Adipose tissue (tissue), 3 donors: ENCODE data around the gene DYNLT1. TPM values are rescaled to one million over a fixed set of nuclear protein-coding genes. Genes with fewer than 3 reads are reported as not detected.
A peak's percentile ranks its signal among the peaks of the same experiment; 100 is the strongest.
"Not testable (repeated sequence)": the region's sequence is repeated elsewhere in the genome, so short reads cannot be mapped to it uniquely, and the experiment has no call there.

Source experiments
- H3K27ac ChIP-seq: one replicate; pipeline ENCODE4 v1.5.1; 2013; ENCODE audit warnings: low read depth, low read length
- WGBS, 3 donors: extraction: QIAGEN DNeasy Blood & Tissue Kit; methylation state at CpG; one replicate each; pipeline ENCODE4 v1.1.7; 2013; 5-methylcytosine and 5-hydroxymethylcytosine counted together
- polyA plus RNA-seq, 3 donors: library from polyadenylated mRNA; stranded (reverse); fragments of 200-250 nt; gene quantifications; one replicate each; pipeline ENCODE4 v1.2.3, GENCODE V29; 2013
- donor health status: healthy with polysubstance abuse.
- donor health status: Bipolar disorder and iron deficiency.
- donor health status: healthy.

The DYNLT1 gene
- polyA plus RNA-seq, 3 donors: 66.3 to 155 (median 120) TPM

DNA sequence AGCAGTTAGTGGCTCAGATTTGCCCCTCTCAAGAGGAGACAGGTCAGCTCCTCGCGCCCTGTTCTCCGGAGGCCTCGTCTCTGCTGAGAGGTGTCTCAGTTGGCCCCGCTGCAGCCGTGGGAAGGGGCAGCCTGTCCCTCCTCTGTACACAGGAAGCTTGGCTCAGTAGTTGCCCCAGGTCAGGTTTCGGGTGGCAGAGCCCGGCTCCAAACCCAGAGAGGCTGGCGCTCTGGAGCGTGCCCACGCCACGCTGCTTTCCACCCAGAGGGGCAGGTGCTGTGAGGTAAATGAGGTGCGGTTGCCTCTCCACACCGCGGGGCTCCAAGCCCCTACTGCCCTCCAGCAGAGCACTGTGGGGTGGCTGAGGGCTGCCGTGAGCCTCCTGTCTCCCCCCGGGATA is 16.0 kb downstream of the DYNLT1 start:
- no peak overlapping the region for H3K27ac ChIP-seq

GRCh38 chr6:158627940-158628211 is 16.7 kb downstream of the DYNLT1 start:
- WGBS, 3 donors: 73 to 87% (median 83%) methylated on average over 9 of the region's 9 CpGs
- H3K27ac ChIP-seq: no peak overlapping the region

More for the DNA sequence above, 16.0 kb downstream of the DYNLT1 start:
- 69 to 93% (median 91%) methylated on average over 17 of the region's 17 CpGs for WGBS, 3 donors

- H3K27ac ChIP-seq: no peak overlapping the region
- 87 to 96% (median 96%) methylated on average over 20 of the region's 20 CpGs for WGBS, 3 donors
Measured at GRCh38 chr6:158627168-158627939, 17.2 kb downstream of the DYNLT1 start.

DNA sequence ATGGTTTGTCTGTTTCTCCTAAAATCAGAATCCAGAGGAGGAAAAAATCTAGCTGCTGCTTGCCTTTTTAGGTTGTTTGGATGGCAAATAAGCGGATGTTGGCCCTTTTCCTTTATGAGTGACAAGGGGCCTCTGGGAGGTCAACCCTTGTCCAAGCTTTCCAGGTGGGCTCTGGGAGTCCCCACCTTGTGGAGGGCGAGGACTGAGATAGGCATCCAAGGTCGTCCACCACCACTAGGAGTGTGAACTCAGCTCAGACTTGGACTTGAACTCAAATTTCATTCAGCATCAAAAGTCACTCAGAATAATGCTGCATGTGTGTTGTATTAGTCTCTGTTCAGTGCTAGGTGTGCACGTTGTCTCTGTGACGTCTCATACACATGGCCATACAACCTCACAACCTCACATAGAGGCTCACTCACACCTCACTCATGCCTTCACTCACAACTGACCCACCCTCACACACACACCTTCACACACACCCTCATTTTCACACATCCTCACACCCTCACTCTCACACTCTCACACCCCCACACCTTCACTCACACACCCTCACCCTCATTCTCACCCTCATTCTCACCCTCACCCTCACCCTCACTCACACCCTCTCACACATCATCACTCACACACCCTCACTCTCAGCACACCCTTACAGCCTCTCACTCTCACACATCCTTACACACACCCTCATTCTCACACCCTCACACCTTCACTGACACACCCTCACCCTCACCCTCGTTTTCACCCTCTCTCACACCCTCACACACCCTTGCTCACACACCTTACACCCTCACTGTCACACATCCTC is 18.0 kb downstream of the DYNLT1 start:
- WGBS, 3 donors: 76 to 89% (median 80%) methylated on average over 6 of the region's 6 CpGs

DNA sequence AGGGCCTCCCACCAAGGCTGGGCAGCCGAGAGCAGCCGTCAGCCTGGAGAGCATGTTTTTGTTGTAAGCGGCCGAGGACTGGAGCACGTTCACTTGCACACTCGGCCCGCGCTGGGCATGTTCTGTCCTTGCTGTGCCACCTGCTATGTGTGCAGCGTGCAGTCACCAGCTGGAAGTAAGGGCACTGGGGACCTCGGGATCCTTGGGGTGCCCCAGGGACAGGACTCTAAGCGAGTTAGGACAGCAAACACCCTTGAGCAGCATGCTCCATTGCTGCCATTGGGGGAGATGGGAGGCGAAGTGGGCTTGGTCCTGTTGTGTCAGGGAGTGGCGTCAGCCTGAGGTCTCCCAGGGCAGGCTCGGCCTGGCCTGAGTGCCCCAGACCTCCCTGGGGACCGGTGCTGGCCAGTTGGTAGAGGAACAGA is 18.6 kb downstream of the DYNLT1 start:
- WGBS, 3 donors: 84 to 94% (median 89%) methylated on average over 15 of the region's 15 CpGs
- no peak overlapping the region for H3K27ac ChIP-seq

More for the DNA sequence above, 18.0 kb downstream of the DYNLT1 start:
- H3K27ac ChIP-seq: no peak overlapping the region

- WGBS, 3 donors: 90 to 95% (median 94%) methylated on average over 25 of the region's 25 CpGs
- no peak overlapping the region for H3K27ac ChIP-seq
Measured at GRCh38 chr6:158624684-158625682, 19.6 kb downstream of the DYNLT1 start.

- H3K27ac ChIP-seq: no peak overlapping the region
- 81 to 92% (median 84%) methylated on average over 10 of the region's 10 CpGs for WGBS, 3 donors
Measured at GRCh38 chr6:158622545-158623190, 21.9 kb downstream of the DYNLT1 start.

- 93 to 95% (median 93%) methylated on average over 25 of the region's 25 CpGs for WGBS, 3 donors
- no peak overlapping the region for H3K27ac ChIP-seq
Measured at GRCh38 chr6:158621694-158622544, 22.6 kb downstream of the DYNLT1 start.

GRCh38 chr6:158620963-158621693 is 23.4 kb downstream of the DYNLT1 start:
- 81 to 90% (median 90%) methylated on average over 13 of the region's 13 CpGs for WGBS, 3 donors

GRCh38 chr6:158619922-158620801 is 24.4 kb downstream of the DYNLT1 start:
- H3K27ac ChIP-seq: no peak overlapping the region
- 87 to 97% (median 94%) methylated on average over 17 of the region's 17 CpGs for WGBS, 3 donors

More at GRCh38 chr6:158620963-158621693, 23.4 kb downstream of the DYNLT1 start:
- H3K27ac ChIP-seq: no peak overlapping the region

DNA sequence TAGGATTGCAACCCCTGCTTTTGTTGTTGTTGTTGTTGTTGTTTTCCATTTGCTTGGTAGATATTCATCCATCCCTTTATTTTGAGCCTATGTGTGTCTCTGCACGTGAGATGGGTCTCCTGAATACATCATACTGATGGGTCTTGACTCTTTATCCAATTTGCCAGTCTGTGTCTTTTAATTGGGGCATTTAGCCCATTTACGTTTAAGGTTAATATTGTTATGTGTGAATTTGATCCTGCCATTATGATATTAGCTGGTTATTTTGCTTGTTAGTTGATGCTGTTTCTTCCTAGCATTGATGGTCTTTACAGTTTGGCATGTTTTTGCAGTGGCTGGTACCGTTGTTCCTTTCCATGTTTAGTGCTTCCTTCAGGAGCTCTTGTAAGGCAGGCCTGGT is 26.3 kb downstream of the DYNLT1 start:
- 93 to 99% (median 98%) methylated on average over 3 of the region's 3 CpGs for WGBS, 3 donors
- H3K27ac ChIP-seq: not testable (repeated sequence)

GRCh38 chr6:158614606-158615005 is 29.9 kb downstream of the DYNLT1 start:
- WGBS, 3 donors: 92 to 97% (median 96%) methylated on average over 3 of the region's 3 CpGs
- not testable (repeated sequence) for H3K27ac ChIP-seq

DNA sequence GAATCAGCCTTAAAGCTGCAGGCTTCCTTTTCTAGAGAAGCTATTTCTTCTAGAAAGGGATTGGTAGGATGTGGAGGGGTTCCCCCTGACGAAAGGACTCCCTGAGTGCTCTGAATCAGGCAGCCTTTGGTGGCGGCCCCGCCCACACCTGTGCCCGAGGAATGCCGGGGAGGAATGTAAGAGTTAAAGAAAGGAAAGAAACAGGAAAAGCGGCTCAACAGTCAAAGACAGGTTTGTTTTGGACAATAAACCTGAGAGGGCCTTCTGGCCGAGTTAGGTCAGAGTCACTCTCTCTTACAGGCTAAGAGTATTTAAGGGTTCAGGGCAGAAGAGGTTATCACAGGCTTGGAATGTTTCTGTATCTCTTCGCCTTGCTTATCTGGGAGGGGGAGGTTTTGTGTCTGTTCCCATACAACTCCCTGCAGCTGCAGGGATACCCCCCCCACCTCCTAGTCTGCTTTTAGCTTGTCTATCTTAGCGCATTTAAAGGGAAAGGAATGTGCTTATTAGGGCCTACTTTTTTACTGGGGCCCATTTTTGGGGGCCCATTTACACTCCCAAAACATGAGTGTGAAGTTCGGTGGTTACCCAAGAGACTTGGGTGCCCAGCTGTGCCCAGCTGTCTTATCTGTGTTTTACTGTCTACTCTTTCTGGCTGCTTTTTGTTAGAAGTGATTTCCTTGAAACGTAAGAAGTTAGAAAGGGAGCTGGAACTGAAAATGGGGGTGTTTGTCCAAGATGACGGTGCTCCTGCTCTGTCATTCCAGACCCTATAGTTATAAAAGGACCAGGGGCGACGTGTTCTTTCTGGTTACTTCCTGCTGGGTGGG is 32.8 kb downstream of the DYNLT1 start:
- 47 to 86% (median 83%) methylated on average over 14 of the region's 14 CpGs for WGBS, 3 donors
- H3K27ac ChIP-seq: no peak overlapping the region

- 63 to 84% (median 84%) methylated on average over 3 of the region's 3 CpGs for WGBS, 3 donors
- peak overlapping the region; percentile 26 for H3K27ac ChIP-seq
Measured at GRCh38 chr6:158611039-158611438, 33.5 kb downstream of the DYNLT1 start.
